Endothelial cell of umbilical vein (primary cell): Measurements from ENCODE around the gene TMEM209.

ENCODE experiments used
- EZH2 ChIP-seq: IDR thresholded peaks from 2 replicates; pipeline ENCODE4 v1.6.1; 2012; ENCODE audit warnings: borderline replicate concordance, low read depth, mild to moderate bottlenecking, moderate library complexity, low read length, inconsistent platforms; ENCODE audit not compliant: severe bottlenecking
- GATA2 ChIP-seq: IDR thresholded peaks from 2 replicates; pipeline ENCODE4 v1.7.0; 2011; ENCODE audit warnings: low read depth, mild to moderate bottlenecking, moderate library complexity, mixed read lengths, low read length; ENCODE audit not compliant: insufficient read length, insufficient read depth
- JUN ChIP-seq: IDR thresholded peaks from 2 replicates; pipeline ENCODE4 v1.6.1; 2011; ENCODE audit warnings: borderline replicate concordance, low read depth; ENCODE audit not compliant: insufficient read length, insufficient read depth
- MYC ChIP-seq: IDR thresholded peaks from one replicate; pipeline ENCODE4 v1.6.1; 2011; ENCODE audit warnings: mild to moderate bottlenecking, low read depth, low read length
- POLR2A ChIP-seq: IDR thresholded peaks from 2 replicates; pipeline ENCODE4 v1.6.1; 2012; ENCODE audit warnings: low read depth, mild to moderate bottlenecking, control low read depth, low read length
- POLR2AphosphoS5 ChIP-seq: IDR thresholded peaks from 2 replicates; pipeline ENCODE4 v1.6.1; 2012; ENCODE audit warnings: low read depth, mild to moderate bottlenecking, control low read depth, low read length, moderate library complexity; ENCODE audit not compliant: insufficient read depth
- TF ChIP-seq, protein P1 (sequence below), 2 donors: IDR thresholded peaks; 1 replicate in 1 of 2; 2 replicates in 1 of 2; pipeline ENCODE4 v1.5.1; 2011; ENCODE audit warnings: low read length in 2 of 2, mild to moderate bottlenecking in 2 of 2, moderate library complexity in 2 of 2, control low read depth in 1 of 2, inconsistent platforms in 1 of 2, low read depth in 1 of 2; ENCODE audit not compliant: insufficient read depth in 1 of 2; ENCODE audit errors: extremely low read depth in 1 of 2
- TF ChIP-seq, protein P2 (sequence below): IDR thresholded peaks from 2 replicates; pipeline ENCODE4 v1.6.1; 2011; ENCODE audit not compliant: insufficient read depth, insufficient read length

DNA sequence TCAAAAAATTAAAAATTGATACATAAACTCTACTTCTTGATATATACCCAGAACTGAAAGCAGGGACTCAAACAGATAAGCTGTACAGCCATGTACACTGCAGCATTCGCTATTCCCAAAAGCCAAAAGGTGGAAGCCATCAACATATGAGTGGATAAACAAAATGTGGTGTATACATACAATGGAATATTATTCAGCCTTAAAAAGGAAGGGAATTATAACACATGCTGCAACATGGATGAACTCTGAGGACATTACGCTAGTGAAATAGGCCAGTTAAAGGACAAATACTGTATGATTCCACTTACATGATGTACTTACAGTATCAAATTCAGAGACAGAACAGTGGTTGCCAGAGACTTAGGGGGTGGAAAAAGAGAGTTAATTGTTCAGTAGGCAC, 8.1 kb downstream of the TMEM209 start:
- TF ChIP-seq, protein P1, sequence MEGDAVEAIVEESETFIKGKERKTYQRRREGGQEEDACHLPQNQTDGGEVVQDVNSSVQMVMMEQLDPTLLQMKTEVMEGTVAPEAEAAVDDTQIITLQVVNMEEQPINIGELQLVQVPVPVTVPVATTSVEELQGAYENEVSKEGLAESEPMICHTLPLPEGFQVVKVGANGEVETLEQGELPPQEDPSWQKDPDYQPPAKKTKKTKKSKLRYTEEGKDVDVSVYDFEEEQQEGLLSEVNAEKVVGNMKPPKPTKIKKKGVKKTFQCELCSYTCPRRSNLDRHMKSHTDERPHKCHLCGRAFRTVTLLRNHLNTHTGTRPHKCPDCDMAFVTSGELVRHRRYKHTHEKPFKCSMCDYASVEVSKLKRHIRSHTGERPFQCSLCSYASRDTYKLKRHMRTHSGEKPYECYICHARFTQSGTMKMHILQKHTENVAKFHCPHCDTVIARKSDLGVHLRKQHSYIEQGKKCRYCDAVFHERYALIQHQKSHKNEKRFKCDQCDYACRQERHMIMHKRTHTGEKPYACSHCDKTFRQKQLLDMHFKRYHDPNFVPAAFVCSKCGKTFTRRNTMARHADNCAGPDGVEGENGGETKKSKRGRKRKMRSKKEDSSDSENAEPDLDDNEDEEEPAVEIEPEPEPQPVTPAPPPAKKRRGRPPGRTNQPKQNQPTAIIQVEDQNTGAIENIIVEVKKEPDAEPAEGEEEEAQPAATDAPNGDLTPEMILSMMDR (IDR thresholded peaks at IDR 0.05; ENCODE audit: extremely low read depth in 1 of 2, insufficient read depth in 1 of 2, low read depth in 1 of 2, low read length in 2 of 2) = no peak
- no peak for TF ChIP-seq POLR2AphosphoS5
- no peak for TF ChIP-seq POLR2A
- no peak for TF ChIP-seq MYC
- TF ChIP-seq, protein P2, sequence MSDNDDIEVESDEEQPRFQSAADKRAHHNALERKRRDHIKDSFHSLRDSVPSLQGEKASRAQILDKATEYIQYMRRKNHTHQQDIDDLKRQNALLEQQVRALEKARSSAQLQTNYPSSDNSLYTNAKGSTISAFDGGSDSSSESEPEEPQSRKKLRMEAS = no peak
- TF ChIP-seq EZH2 = no peak
- no peak for TF ChIP-seq GATA2
- TF ChIP-seq JUN = no peak
